ENCODE data around the gene IFRD1. TPM values are rescaled to one million over a fixed set of nuclear protein-coding genes. Genes with fewer than 3 reads are reported as not detected.
"Not testable (repeated sequence)": the region's sequence is repeated elsewhere in the genome, so short reads cannot be mapped to it uniquely, and the experiment has no call there.

Gene IFRD1
- total RNA-seq, 2 donors from 2014 or later = 58.3 to 127 TPM

DNA sequence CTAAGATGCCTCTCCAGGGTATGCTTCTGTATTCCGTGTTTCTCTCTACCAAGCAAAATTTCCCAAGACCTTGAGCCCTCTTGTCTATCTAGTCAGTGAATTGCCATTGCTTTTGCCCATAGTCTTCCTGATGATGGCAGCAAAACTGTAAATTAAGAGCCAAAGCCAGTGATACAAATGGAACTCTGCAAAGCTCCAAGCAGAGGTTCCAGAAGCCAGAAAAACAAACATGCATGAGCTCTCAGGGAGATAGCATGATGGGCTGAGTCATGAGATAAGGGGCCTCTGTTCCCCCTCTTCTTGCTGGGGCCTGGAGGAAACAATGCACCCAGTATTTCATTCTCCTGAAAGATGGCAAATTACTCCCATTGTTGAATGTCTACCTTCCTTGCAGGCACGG lies 55.2 kb downstream of the IFRD1 start:
- no peak for DNase-seq (ENCODE audit: low spot score)
- intact Hi-C loops (cut with DNase I) = no loop called here

DNA sequence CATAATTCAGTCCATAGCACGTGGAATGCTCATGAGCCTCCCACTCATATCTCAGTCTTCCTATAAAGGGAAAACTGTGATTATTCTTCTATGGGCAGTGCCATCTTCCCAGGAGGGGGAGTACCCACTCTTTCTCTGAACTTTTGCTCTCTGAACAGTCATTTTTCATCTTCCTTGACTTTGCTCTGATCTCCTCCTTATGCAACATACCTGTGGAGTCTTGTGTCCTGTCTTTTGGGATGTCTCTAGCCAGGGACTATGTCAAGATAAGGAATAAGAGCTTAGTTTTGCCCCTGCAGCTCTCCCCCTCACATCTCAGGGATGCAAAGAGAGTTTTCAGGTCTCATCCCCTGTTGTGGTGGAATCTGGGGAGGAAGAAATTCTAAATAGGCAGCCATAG lies 58.1 kb downstream of the IFRD1 start:
- intact Hi-C loops (cut with DNase I) = no loop called here
- no peak for DNase-seq (ENCODE audit: low spot score)

DNA sequence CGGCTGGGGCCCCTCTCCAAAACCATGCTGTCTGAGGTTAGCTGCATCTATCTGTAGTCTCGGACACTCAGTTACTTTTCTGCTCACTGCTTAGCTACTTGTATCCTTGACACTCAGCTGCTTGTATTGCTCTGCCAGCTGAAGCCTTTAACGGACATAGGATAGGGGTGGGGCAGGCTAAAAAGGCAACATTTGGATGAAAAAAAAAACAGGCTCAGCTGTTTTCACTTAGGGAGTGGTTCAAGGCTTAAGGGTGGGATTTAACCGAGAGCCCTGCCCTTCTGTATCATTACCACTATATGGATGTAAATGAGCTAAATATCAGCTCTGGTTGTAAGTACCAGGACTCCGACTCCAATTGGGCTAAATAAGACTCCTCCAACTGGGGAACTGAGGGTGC lies 59.1 kb downstream of the IFRD1 start:
- intact Hi-C loops (cut with DNase I) = no loop called here
- no peak for DNase-seq (ENCODE audit: low spot score)

DNA sequence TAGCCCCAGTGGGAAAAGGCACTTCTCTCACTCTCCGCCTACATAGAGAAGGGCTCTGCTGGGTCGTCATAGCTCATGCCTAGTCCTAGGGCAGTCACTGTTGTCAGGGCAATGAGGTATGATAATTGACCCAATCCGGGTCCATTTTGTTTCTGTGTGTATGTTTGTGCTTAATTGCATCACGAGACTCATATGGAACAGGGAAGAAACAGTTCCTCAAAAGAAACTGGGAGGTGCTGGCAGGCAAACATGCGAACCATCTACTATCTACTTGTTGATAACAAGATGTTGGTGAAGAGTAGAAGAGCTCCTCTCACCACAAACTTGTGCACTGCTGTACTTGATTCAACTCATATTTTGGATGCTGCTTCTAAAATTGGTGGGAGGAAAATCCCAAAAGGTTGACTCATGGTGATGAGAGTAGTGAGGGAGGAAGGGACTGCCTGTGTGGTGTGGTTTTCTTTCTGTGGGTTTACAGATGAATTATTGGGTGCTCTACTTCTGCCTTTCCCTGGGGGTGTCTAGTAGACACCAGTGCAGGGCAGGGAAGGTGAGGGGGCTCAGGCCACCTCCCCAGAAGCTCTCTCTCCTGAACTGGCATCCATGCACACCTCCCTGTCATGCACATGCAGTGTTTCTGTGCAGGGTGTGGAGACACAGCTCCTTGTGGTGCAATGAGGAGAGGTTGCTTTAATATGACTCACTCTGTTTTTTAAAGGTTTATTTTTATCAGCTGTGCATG lies 59.9 kb downstream of the IFRD1 start:
- DNase-seq (ENCODE audit: low spot score) = no peak
- intact Hi-C loops (cut with DNase I) = no loop called here

DNA sequence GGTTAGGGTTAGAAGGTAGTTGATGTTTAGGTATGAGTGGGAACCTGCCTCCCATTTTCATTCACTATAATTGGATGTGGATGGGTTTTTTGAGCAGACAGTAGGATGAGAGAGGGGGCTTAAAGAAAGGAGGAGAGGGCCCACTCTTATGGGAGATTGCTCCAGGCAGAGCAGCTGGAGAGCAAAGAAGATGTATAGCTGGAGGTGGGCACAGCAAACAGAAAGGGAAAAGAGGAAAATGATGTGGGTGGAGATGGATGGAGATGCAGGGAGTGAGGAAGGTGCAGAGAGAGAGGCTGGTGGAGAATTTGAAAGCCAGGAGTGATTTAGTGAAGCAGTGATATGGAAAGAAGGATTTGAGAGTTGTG lies 60.5 kb downstream of the IFRD1 start:
- intact Hi-C loops (cut with DNase I) = no loop called here

DNA sequence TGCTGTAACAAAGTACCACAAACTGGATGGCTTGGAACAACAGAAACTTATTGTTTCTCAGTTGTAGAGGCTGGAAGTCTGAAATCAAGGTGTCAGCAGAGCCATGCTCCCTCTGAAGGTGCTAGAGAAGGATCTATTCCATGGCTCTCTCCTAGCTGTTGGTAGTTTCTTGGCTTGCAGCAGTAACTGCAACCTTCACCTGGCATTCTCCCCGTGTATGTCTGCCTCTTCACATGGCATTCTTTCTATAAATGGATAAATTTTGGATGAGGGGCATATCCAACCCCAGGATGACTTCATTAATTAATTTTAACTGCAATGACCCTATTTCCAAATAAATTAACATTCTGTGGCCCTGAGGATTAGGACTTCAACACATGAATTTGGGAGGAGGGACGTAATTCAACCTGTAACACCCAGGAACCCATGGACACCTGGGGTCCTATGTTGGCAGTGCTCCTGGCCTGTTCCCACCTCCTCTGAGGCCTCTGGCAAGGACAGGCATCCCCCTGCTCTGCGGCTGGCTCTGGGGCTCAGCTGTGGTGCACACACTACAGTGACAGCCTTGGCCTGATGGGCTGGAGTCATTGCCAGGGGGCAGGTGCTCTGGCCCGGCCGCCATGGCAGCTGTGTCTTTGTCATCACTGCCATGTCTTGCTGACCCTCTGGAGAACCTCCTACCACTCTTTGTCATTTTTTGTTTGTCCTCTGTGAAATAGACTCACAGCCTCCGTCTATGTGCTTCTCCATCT lies 61.4 kb downstream of the IFRD1 start:
- intact Hi-C loops (cut with DNase I) = no loop called here
- no peak for DNase-seq (ENCODE audit: low spot score)

More for the DNA sequence above, 60.5 kb downstream of the IFRD1 start:
- DNase-seq (ENCODE audit: low spot score) = no peak

DNA sequence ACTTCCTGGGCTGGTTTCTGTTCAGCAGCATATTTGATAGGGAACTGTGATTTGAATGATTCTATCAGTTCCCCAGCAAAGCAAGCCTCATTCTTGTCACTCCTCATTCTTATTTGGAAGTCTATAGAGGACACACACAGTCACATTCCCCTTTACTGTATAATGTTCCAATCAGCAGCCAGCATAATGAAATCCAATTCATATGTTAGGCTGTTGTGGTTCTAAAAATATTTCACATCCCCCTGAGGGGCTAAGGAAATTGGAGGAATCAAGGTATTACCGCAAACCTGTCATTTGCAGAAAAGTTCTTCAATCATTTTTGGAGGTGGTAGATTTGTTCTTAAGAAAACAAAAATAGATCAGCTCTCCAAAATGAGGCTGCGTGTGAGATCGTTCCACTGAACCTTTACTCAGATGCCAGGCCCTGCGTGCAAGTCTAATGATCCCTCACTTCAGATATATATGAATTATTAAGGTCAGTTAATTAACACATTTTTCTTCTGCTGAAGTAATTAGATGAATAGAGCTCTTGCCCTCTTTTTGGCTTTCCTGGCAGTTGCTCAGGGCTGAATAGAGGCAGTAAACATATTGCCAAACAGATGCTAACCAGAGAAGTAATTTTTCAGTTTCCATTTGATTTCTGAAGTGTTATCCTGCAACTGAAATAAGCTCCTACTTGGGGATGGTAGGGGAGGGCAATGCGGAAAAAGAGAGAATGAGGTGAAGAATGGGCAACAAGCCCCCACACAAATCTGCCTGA lies 62.4 kb downstream of the IFRD1 start:
- intact Hi-C loops (cut with DNase I) = no loop called here
- DNase-seq (ENCODE audit: low spot score) = no peak

DNA sequence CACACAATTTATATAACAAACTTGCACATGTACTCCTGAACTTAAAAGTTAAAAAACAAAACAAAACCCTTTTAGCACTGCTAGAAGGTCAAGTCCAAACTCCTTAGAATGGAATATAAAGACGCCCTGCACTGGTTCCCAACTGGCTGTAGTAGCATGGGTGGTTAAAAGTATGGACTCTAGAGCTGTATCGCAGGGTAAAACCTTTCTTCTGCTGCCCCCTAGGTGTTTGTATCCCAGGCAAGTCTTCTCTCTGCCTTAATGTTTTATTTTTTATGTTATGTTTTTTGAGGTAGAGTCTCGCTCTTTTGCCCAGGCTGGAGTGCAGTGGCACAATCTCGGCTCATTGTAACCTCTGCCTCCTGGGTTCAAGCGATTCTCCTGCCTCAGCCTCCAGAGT lies 65.7 kb downstream of the IFRD1 start:
- no peak for DNase-seq (ENCODE audit: low spot score)
- intact Hi-C loops (cut with DNase I) = no loop called here

DNA sequence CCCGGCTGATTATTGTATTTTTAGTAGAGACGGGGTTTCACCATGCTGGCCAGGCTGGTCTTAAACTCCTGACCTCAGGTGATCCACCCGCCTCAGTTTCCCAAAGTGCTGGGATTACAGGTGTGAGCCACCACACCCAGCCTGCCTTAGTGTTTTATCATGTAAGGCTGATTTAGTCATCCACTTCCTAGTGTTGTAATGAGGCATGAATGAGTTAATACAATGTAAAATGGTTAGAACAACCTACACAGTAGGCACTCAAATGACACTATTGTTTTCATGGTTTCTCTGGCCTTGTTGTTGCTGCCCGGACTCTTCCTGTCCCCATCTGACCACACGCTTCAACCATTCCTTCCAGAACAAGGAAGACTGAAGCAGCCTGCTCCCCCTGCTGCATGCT lies 66.2 kb downstream of the IFRD1 start:
- intact Hi-C loops (cut with DNase I); DNase-seq (ENCODE audit: low spot score): not testable (repeated sequence)

DNA sequence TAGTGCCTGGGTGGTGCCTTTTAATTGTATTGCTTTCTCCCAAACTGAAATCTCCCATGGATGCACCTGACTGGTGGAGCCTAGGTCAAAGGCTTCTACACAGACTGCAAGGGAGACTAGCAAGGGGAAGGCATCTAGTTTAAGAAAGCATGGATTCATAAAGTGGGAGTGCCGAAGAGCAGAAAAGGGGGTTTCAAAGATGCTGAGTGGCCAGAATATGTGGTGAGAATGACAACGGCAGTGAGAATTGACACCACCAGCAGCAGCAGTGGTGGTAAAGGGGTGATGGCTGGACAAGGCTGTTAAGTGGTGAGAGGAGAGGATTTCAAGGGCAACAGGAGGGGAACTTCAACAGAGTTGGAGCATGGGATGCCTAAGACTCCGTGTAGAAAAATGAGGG lies 67.2 kb downstream of the IFRD1 start:
- intact Hi-C loops (cut with DNase I) = no loop called here
- no peak for DNase-seq (ENCODE audit: low spot score)

DNA sequence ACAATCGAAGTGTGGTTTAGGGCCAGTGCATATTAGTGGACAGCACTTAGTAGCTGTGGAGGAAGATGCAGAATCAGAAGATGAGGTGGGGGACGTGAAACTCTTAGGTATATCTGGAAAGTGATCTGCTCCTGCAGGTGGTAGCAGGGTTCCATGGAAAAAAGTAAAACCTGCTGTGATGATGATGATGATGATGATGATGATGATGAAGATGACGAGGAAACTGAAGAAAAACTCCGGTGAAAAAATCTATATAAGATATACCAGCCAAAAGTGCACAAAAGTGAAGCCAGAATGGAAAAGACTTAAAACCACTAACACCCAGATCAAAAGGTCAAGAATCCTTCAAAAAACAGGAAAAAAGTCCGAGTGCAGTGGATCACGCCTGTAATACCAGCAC lies 70.5 kb downstream of the IFRD1 start:
- DNase-seq (ENCODE audit: low spot score) = no peak
- intact Hi-C loops (cut with DNase I) = no loop called here

DNA sequence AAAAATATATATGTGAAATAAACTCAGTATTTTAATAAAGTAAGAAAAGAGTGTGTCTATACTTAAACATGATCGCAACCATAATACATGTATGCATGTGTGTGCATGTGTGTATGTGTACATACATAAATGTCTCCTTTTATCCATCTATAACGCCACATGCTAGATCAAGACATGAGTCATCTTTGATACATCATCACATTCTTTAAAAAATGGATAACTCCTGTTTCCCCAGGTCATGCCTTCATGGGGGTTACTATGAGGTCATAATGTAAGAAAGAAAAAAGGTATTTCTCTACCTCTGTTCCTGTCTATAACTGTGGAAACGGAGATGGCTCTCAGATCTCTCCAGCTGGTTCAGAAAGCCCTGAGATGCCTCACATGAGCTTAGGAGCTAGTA lies 71.7 kb downstream of the IFRD1 start:
- DNase-seq (ENCODE audit: low spot score) = no peak
- intact Hi-C loops (cut with DNase I) = no loop called here

DNA sequence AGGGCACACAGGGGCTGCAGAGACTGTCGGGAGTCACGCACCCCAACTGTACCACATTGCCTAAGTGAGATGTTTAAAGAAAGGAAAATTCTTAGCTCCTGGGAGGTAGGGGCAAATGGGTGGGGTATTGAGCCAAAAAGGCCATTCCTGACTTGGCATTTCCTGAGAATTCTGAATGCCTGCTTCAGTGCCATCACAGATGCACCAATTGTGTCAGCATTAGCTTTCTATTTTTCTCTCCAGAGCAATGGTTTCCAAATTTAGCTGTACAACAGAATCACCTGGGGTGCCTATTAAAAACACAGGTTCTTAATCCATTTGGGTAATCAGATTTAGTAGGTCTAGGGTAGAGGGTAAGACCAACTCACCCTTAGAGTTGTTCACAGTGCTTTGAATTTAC lies 73.6 kb downstream of the IFRD1 start:
- intact Hi-C loops (cut with DNase I) = no loop called here
- DNase-seq (ENCODE audit: low spot score) = no peak

Other genes starting within 250 kb of the IFRD1 start
- 10 to 100 TPM; 26.1 TPM for gene DOCK4, start 244.1 kb upstream of the IFRD1 start, total RNA-seq
- 10 to 100 TPM; 15.0 to 19.8 TPM for gene ZNF277, start 243.8 kb upstream of the IFRD1 start, total RNA-seq
- gene LSMEM1, start 30.5 kb downstream of the IFRD1 start, total RNA-seq = 1 to 10 TPM; 1.2 to 3.4 TPM

All from posterior vena cava (tissue), 2 donors.